K562 treated with DMSO at 1 percent for 24 hours (cell line): ENCODE measurements around the gene HNRNPU. TPM values are rescaled to one million over a fixed set of nuclear protein-coding genes. Genes with fewer than 3 reads are reported as not detected.

ENCODE experiments used
- total RNA-seq: library from RNA; unstranded; fragments of 300-600 nt; gene quantifications from 2 replicates; pipeline ENCODE4 v1.2.3, GENCODE V29; 2022; ENCODE audit warnings: low read depth; ENCODE audit not compliant: insufficient read depth

HNRNPU gene
- 176 and 198 TPM in 2 replicates for total RNA-seq

GRCh38 chr1:244864253-244865027 is at the start of gene HNRNPU:
HNRNPU (minus strand) TSS chr1:244864543; CDS start chr1:244864307, 236 bp downstream.

GRCh38 chr1:244835276-244836134 is 28.8 kb downstream of the HNRNPU start, which contains the start of gene COX20:
COX20 (plus strand) TSS chr1:244835658; CDS start chr1:244835715, 57 bp downstream.

Other genes with a start within 250 kb of the HNRNPU start
- 17.5 and 18.1 TPM in 2 replicates for gene DESI2, start 211.4 kb downstream of the HNRNPU start, total RNA-seq
- gene COX20, start 28.9 kb downstream of the HNRNPU start, total RNA-seq, result 15.5 and 17.4 TPM in 2 replicates